Activated effector memory CD4-positive, alpha-beta T cell treated with anti-CD3 and anti-CD28 coated beads, Interleukin-2, amount 50 U/mL, for 16 hours (primary cell): Measurements from ENCODE around the gene SYT14.
"Not testable (repeated sequence)": the region's sequence is repeated elsewhere in the genome, so short reads cannot be mapped to it uniquely, and the experiment has no call there.

Experiments used
- DNase-seq: peaks from one replicate; pipeline ENCODE4 v3.0.0-alpha.2; 2020

Gene SYT14

GRCh38 chr1:210031473-210031872 lies 93.5 kb downstream of the SYT14 start:
- DNase-seq = no peak

- no peak for DNase-seq
Measured at GRCh38 chr1:210043058-210043457, 105.0 kb downstream of the SYT14 start.

- no peak for DNase-seq
Measured at GRCh38 chr1:210049616-210050015, 111.6 kb downstream of the SYT14 start.

GRCh38 chr1:210050491-210050890 lies 112.5 kb downstream of the SYT14 start:
- not testable (repeated sequence) for DNase-seq

GRCh38 chr1:210053126-210053525 lies 115.1 kb downstream of the SYT14 start:
- DNase-seq = no peak

GRCh38 chr1:210057593-210057992 lies 119.6 kb downstream of the SYT14 start:
- DNase-seq = no peak

GRCh38 chr1:210061992-210062391 lies 124.0 kb downstream of the SYT14 start:
- DNase-seq = no peak

GRCh38 chr1:210070531-210070930 lies 132.5 kb downstream of the SYT14 start:
- no peak for DNase-seq

- no peak for DNase-seq
Measured at GRCh38 chr1:210072129-210072528, 134.1 kb downstream of the SYT14 start.

GRCh38 chr1:210072896-210073504 lies 135.0 kb downstream of the SYT14 start:
- no peak for DNase-seq

- no peak for DNase-seq
Measured at GRCh38 chr1:210074904-210075303, 136.9 kb downstream of the SYT14 start.

GRCh38 chr1:210076620-210077019 lies 138.6 kb downstream of the SYT14 start:
- no peak for DNase-seq

GRCh38 chr1:210081494-210081893 lies 143.5 kb downstream of the SYT14 start:
- DNase-seq = no peak

- DNase-seq = no peak
Measured at GRCh38 chr1:210085359-210085758, 147.3 kb downstream of the SYT14 start.

- no peak for DNase-seq
Measured at GRCh38 chr1:210087058-210087457, 149.0 kb downstream of the SYT14 start.

GRCh38 chr1:210089855-210090254 lies 151.8 kb downstream of the SYT14 start:
- no peak for DNase-seq

GRCh38 chr1:210092366-210092765 lies 154.3 kb downstream of the SYT14 start:
- DNase-seq = no peak

- DNase-seq = no peak
Measured at GRCh38 chr1:210093461-210093860, 155.4 kb downstream of the SYT14 start.

- no peak for DNase-seq
Measured at GRCh38 chr1:210098356-210098755, 160.3 kb downstream of the SYT14 start.

- no peak for DNase-seq
Measured at GRCh38 chr1:210099921-210100320, 161.9 kb downstream of the SYT14 start.

- DNase-seq = no peak
Measured at GRCh38 chr1:210104103-210104502, 166.1 kb downstream of the SYT14 start.

GRCh38 chr1:210112906-210113305 lies 174.9 kb downstream of the SYT14 start:
- not testable (repeated sequence) for DNase-seq

- DNase-seq = no peak
Measured at GRCh38 chr1:210117198-210117597, 179.2 kb downstream of the SYT14 start.

GRCh38 chr1:210117681-210118170 lies 179.7 kb downstream of the SYT14 start:
- DNase-seq = no peak

- DNase-seq = no peak
Measured at GRCh38 chr1:210123383-210123782, 185.4 kb downstream of the SYT14 start.
